CD4-positive, alpha-beta T cell treated with Interleukin-4 for 1 hour (primary cell): ENCODE measurements around the gene MAP6.

Experiments used
- DNase-seq, 2 donors: peaks; one replicate each; pipeline ENCODE4 v3.0.0-alpha.2; 2020 to 2022

Gene MAP6

GRCh38 chr11:75565916-75566762, 102.7 kb downstream of the MAP6 start:
- no peak for DNase-seq

GRCh38 chr11:75565221-75565814, 103.5 kb downstream of the MAP6 start:
- no peak for DNase-seq

- no peak for DNase-seq
Observed at GRCh38 chr11:75563978-75564552, 104.8 kb downstream of the MAP6 start.

GRCh38 chr11:75563501-75563977, 105.3 kb downstream of the MAP6 start:
- DNase-seq, result no peak

GRCh38 chr11:75562836-75563484, 105.9 kb downstream of the MAP6 start:
- no peak for DNase-seq

- DNase-seq, result peak; percentile 50 to 57
Observed at GRCh38 chr11:75562048-75562835, 106.6 kb downstream of the MAP6 start, which contains the start of gene SERPINH1. SERPINH1 (plus strand) TSS chr11:75562253; CDS start chr11:75566350, 4,097 bp downstream.

- no peak for DNase-seq
Observed at GRCh38 chr11:75561426-75562047, 107.3 kb downstream of the MAP6 start.

GRCh38 chr11:75560644-75561043, 108.2 kb downstream of the MAP6 start:
- no peak for DNase-seq

GRCh38 chr11:75558939-75559843, 109.6 kb downstream of the MAP6 start:
- no peak for DNase-seq

- DNase-seq, result no peak
Observed at GRCh38 chr11:75557666-75558494, 111.0 kb downstream of the MAP6 start.

GRCh38 chr11:75556275-75556674, 112.6 kb downstream of the MAP6 start:
- DNase-seq, result no peak

- no peak for DNase-seq
Observed at GRCh38 chr11:75555079-75555811, 113.6 kb downstream of the MAP6 start.

GRCh38 chr11:75554258-75555022, 114.4 kb downstream of the MAP6 start:
- DNase-seq, result no peak

GRCh38 chr11:75553889-75554257, 115.0 kb downstream of the MAP6 start:
- no peak for DNase-seq

- no peak for DNase-seq
Observed at GRCh38 chr11:75553182-75553581, 115.7 kb downstream of the MAP6 start.

- no peak for DNase-seq
Observed at GRCh38 chr11:75549370-75549958, 119.4 kb downstream of the MAP6 start.

- no peak for DNase-seq
Observed at GRCh38 chr11:75548595-75549272, 120.1 kb downstream of the MAP6 start.
